Keratinocyte (primary cell): ENCODE measurements around the gene AMER3.

Source experiments
- EZH2 ChIP-seq: IDR thresholded peaks from one replicate; pipeline ENCODE4 v1.6.1; 2012; ENCODE audit warnings: inconsistent platforms, mild to moderate bottlenecking, low read length, moderate library complexity
- TF ChIP-seq, protein P1 (sequence below), 3 experiments: IDR thresholded peaks in 1 of 3; conservative IDR thresholded peaks in 1 of 3; optimal IDR thresholded peaks in 1 of 3; 2 replicates in 2 of 3; 3 replicates in 1 of 3; pipeline versions ENCODE3 to v1.5.1; 2011; ENCODE audit warnings: low read length in 3 of 3, mild to moderate bottlenecking in 3 of 3, moderate library complexity in 2 of 3, control low read depth in 1 of 3, inconsistent platforms in 1 of 3; ENCODE audit not compliant: insufficient read depth in 2 of 3; ENCODE audit errors: extremely low read depth in 1 of 3

DNA sequence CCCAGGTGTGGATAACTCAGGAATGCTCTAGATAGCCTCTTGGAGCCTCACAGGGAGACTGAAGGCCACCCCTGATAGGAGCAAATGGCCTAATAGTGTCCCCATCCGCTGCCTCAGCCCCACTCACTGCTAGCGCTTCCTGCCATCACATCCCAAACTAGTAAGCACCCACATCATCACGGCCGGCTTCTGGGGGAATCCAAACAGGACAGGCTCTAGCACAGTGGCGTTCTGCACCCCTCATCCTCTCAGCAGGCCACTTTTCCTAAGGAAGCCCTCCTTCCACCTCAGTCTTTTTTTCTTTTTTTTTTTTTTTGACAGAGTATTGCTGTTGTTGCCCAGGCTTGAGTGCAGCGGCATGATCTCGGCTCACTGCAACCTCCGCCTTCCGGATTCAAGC, 6.3 kb upstream of the AMER3 start:
- TF ChIP-seq, protein P1, sequence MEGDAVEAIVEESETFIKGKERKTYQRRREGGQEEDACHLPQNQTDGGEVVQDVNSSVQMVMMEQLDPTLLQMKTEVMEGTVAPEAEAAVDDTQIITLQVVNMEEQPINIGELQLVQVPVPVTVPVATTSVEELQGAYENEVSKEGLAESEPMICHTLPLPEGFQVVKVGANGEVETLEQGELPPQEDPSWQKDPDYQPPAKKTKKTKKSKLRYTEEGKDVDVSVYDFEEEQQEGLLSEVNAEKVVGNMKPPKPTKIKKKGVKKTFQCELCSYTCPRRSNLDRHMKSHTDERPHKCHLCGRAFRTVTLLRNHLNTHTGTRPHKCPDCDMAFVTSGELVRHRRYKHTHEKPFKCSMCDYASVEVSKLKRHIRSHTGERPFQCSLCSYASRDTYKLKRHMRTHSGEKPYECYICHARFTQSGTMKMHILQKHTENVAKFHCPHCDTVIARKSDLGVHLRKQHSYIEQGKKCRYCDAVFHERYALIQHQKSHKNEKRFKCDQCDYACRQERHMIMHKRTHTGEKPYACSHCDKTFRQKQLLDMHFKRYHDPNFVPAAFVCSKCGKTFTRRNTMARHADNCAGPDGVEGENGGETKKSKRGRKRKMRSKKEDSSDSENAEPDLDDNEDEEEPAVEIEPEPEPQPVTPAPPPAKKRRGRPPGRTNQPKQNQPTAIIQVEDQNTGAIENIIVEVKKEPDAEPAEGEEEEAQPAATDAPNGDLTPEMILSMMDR (optimal IDR thresholded peaks at IDR 0.05 in 1 of 3, IDR thresholded peaks at IDR 0.05 in 1 of 3, conservative IDR thresholded peaks at IDR 0.05 in 1 of 3; ENCODE audit: extremely low read depth in 1 of 3, insufficient read depth in 2 of 3, low read length in 3 of 3): no peak
- no peak for TF ChIP-seq EZH2
